GM18505 (cell line): ENCODE measurements around the gene ARPC1A.
"Not testable (repeated sequence)": the region's sequence is repeated elsewhere in the genome, so short reads cannot be mapped to it uniquely, and the experiment has no call there.

ENCODE experiments used
- ATAC-seq: cut with Tn5 transposase; IDR thresholded peaks from one replicate; pipeline ENCODE4 v1.9.1; 2021; ENCODE audit not compliant: unreplicated experiment
- POLR2A ChIP-seq: IDR thresholded peaks from 4 replicates; pipeline ENCODE4 v1.6.1; 2011; ENCODE audit warnings: borderline replicate concordance; ENCODE audit not compliant: insufficient read depth, insufficient read length; ENCODE audit errors: extremely low read depth

The ARPC1A gene

DNA sequence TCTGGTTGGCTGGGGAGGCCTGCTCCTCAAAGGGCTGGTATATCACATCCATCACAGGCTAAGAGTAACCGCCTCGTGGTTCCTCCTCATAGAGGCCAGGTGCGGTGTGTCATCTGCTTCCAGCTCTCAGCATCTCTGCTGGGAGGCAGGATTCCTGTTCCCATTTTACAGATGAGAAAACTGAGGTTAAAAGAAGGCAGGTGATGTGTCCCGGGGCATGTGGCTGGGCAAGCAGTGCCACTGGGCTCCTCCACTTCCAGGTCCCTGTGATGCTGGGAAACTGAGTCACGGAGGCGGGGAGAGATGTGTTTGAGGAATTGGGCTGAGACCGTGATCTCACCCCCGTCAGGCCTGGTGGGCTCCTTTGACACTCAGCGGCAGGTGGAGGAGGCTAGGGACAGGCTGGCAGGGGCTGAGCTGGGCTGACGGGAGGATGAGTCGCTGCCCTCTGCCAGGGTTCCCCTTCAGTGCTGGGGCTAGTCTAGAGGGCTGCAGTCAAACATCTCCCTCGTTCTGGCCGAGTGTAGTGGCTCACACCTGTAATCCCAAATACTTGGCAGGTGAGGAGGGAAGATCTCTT, 58.2 kb downstream of the ARPC1A start:
- peak; percentile 48 for TF ChIP-seq POLR2A

DNA sequence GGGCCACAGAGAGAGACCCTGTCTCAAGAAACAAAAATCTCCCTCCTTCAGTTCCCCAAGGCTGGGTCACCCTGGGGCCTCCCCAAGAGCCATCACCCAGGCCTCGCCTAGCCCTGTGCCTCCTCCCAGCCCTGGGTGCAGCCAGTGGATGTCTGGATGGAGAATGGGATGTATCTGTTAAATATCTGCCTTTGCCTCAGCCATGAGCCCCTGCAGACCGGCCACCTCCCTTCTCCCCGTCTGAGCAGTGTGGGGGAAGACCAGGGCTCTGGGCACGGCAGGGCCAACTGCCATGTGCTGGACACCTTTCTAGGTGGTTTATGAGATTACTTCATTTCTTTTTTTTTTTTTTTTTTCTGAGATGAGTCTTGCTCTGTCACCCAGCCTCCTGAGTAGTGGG, 58.8 kb downstream of the ARPC1A start:
- ATAC-seq: no peak

More for the DNA sequence above, 58.2 kb downstream of the ARPC1A start:
- no peak for ATAC-seq

DNA sequence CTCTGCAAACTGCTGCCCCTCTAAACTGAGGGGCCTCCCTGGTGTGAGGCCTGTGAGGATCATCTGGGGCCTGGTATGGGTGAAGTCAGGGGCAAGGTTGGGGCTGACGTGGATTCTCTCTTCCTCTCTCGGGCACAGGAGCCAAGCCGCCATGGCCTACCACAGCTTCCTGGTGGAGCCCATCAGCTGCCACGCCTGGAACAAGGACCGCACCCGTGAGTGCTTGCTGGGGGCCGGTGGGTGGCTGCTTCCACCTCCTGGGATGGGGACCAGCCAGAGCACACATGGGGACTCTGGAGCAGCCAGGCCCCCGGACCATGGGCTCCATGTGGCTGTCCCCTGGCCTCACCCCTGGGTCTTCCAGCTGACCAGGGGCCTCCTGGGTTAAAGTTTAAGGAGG, 59.9 kb downstream of the ARPC1A start:
- no peak for TF ChIP-seq POLR2A
- ATAC-seq: no peak

More for the DNA sequence above, 58.8 kb downstream of the ARPC1A start:
- TF ChIP-seq POLR2A: no peak

DNA sequence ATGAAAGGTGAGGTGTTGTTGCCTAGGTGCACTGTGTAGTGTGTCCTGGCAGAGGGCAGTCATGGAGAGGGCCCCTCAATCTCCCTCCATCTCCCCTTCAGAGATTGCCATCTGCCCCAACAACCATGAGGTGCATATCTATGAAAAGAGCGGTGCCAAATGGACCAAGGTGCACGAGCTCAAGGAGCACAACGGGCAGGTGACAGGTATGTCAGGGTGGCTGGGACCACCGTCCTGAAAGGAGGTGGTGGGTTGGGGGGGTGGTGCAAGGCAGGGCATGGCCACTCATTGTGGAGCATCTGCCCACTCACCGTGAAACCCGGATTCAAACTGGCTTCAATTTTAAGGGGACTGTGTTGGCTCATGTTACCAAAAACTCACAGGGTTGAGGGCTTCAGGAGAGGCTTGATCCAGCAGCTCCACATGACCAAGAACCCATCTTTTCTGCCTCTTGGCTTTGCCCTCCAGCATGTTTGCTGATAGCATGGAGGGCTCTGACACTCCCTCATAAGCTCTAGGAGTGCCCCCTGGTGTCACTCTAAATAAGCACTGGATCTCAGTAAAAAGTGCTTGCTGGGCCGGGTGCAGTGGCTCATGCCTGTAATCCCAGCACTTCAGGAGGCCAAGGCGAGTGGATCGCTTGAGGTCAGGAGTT, 61.0 kb downstream of the ARPC1A start:
- ATAC-seq: no peak
- no peak for TF ChIP-seq POLR2A

DNA sequence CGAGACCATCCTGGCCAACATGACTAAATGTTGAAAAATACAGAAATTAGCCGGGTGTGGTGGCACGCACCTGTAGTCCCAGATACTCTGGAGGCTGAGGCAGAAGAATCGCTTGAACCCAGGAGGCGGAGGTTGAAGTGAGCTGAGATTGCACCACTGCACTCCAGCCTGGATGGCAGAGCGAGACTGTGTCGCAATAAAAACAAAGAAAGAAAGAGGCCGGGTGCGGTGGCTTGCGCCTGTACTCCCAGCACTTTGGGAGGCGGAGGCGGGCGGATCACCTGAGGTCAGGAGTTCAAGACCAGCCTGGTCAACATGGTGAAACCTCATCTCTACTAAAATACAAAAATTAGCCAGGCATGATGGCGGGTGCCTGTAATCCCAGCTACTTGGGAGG, 61.5 kb downstream of the ARPC1A start:
- not testable (repeated sequence) for ATAC-seq

DNA sequence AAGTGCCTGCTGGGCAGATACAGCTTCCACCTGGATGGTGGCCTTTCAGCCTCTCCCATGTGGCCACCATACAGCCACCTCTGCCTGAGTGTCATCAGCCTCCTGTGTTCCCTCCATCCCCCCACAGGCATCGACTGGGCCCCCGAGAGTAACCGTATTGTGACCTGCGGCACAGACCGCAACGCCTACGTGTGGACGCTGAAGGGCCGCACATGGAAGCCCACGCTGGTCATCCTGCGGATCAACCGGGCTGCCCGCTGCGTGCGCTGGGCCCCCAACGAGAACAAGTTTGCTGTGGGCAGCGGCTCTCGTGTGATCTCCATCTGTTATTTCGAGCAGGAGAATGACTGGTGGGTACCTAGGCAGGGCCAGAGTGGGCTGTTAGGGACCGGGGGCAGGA, 62.2 kb downstream of the ARPC1A start:
- no peak for ATAC-seq

DNA sequence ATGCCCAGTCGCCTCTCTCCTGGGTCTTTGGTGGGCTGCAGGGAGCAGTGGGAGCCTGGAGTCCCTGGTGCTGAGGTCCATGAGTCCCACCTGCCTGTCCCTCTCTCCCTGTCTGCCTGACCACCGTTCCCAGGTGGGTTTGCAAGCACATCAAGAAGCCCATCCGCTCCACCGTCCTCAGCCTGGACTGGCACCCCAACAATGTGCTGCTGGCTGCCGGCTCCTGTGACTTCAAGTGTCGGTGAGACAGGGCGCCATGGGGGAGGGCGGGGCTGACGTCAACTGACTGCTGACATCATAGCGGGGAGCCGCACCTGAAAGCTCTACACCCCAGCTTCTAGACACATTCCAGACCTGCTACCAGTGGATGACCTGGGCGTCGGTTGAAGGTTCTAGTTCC, 64.1 kb downstream of the ARPC1A start:
- TF ChIP-seq POLR2A: no peak
- no peak for ATAC-seq

More for the DNA sequence above, 62.2 kb downstream of the ARPC1A start:
- no peak for TF ChIP-seq POLR2A

DNA sequence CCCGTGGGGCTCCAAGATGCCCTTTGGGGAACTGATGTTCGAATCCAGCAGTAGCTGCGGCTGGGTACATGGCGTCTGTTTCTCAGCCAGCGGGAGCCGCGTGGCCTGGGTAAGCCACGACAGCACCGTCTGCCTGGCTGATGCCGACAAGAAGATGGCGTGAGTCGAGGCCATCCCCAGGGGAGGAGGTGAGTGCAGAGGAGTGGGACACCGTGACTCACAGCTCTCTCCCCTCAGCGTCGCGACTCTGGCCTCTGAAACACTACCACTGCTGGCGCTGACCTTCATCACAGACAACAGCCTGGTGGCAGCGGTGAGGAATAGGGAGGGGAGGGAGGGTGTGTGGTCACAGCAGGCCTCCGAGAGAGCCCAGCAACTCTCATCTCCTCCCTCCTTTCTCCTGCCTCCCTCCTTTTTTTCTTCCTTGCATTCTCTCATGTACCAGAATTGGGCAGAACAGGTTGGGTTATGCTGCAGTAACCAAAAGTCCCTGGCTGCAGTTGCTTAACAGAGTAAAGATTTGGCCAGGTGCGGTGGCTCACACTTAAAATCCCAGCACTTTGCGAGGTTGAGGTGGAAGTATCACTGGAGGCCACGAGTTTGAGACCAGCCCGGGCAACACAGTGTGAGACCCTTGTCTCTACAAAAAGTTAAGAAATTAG, 65.4 kb downstream of the ARPC1A start:
- TF ChIP-seq POLR2A: no peak
- no peak for ATAC-seq

DNA sequence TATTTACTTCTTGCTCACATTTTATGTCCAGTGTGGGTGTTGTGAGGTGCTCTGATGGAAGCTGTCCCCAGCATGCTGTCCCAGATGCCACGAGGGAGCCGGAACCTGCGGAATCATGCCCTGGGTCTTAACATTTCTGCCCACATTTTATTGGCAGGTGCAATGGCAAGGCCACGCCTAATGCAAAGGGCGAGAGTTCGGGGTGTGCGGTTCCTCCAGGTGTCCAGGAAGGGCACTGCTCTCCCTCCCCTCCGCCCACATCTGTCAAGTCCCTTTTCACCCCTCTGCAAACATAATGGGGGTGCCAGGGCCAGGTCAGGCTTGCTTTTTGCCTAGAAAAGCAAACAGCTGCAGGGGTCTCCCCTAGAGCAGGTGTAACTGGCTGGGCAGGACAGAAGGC, 66.3 kb downstream of the ARPC1A start:
- ATAC-seq: no peak
- TF ChIP-seq POLR2A: no peak

DNA sequence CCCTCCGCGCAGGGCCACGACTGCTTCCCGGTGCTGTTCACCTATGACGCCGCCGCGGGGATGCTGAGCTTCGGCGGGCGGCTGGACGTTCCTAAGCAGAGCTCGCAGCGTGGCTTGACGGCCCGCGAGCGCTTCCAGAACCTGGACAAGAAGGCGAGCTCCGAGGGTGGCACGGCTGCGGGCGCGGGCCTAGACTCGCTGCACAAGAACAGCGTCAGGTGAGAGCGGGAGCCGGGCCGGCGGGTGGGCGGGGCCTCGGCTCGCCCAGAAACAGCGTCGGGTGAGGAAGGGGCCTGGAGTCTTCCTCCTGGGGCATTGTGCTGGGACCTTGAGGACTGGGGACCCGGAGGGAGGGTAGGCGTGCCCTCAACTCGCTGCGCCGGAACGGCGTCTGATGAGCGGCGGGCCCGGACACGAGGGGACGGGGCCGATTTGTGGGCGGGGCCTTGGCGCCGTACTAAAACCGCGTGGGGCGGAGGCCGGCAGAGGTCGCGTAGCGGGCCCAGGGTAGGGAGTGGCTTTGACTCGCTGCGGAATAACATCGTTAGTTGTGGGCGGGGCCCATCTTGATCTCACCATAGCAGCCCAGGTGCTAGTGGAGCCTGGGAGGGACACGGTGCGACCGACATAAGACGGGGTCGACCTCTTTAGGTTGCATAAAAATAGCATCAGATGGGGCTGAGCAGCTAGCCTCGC, 67.1 kb downstream of the ARPC1A start:
- peak; percentile 47 for TF ChIP-seq POLR2A
- peak; percentile 60 for ATAC-seq

DNA sequence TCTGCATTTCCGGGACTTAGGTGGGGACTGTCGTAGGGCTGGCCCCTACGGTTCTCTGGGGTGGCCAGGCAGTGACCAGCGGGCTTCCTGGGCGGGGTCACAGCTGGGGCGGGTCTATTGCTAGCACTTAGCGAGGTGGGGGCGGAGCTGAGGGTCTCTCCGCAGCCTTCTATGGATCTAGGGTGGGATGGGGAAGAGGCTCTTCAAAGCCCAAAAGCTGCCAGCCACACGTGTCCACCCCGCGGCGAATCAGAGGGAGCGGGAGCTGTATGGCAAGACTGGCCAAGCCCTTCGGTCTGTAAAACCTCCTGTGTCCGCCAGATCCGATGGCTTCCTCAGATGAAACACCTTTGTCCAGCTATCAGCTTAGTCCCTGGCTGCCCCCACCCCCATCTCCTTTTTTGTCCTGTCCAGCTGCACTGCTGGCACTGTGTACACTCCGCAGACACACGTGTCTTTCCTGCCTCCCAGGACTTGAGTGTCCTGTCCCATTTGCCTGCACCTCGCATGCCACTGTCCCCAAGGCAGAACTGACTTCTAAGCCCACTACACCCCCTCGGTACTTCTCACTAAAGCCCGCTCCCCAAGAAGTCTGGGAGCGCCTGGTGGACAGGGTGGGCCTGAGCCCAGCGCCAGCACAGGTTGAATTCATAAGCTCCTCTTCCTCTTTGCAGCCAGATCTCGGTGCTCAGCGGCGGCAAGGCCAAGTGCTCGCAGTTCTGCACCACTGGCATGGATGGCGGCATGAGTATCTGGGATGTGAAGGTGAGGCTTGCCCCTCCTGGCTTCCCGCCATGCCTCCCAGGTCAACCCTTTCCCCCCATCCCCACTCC, 67.9 kb downstream of the ARPC1A start:
- peak; percentile 23 for TF ChIP-seq POLR2A
- ATAC-seq: no peak

DNA sequence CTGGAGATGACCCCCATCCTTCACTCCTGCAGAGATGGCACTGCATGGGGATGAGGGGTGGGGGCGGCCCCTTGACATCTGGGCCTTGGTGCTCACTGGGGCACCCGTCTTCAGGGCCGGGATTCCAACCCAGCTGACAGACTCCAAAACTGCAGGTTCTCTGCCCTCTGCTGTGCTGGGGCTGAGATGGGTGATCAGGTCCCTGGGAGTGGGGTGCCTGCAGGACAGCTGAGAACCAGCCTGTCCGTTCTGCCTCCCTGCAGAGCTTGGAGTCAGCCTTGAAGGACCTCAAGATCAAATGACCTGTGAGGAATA, 68.4 kb downstream of the ARPC1A start:
- peak; percentile 36 for TF ChIP-seq POLR2A
- ATAC-seq: no peak
